Epithelial cell of proximal tubule (primary cell): ENCODE measurements around the gene TIMM17A. TPM values are rescaled to one million over a fixed set of nuclear protein-coding genes. Genes with fewer than 3 reads are reported as not detected.

Source experiments
- DNase-seq: peaks from one replicate; pipeline ENCODE4 v3.0.0-alpha.2; 2011; ENCODE audit warnings: low read depth
- H3K4me3 ChIP-seq: 2 replicates; pipeline ENCODE4 v1.5.1; 2011; ENCODE audit warnings: low read depth, mild to moderate bottlenecking, low read length
- total RNA-seq: library from RNA; depleted of rRNA; stranded (reverse); fragments of >200 nt; gene quantifications from 2 replicates; pipeline ENCODE4 v1.2.3, GENCODE V29; 2015
- TF ChIP-seq, protein P1 (sequence below): conservative IDR thresholded peaks from 2 replicates; pipeline ENCODE4 v1.5.1; 2012; ENCODE audit warnings: low read depth, mild to moderate bottlenecking, low read length

TIMM17A gene
- 59.6 and 81.5 TPM in 2 replicates for total RNA-seq

DNA sequence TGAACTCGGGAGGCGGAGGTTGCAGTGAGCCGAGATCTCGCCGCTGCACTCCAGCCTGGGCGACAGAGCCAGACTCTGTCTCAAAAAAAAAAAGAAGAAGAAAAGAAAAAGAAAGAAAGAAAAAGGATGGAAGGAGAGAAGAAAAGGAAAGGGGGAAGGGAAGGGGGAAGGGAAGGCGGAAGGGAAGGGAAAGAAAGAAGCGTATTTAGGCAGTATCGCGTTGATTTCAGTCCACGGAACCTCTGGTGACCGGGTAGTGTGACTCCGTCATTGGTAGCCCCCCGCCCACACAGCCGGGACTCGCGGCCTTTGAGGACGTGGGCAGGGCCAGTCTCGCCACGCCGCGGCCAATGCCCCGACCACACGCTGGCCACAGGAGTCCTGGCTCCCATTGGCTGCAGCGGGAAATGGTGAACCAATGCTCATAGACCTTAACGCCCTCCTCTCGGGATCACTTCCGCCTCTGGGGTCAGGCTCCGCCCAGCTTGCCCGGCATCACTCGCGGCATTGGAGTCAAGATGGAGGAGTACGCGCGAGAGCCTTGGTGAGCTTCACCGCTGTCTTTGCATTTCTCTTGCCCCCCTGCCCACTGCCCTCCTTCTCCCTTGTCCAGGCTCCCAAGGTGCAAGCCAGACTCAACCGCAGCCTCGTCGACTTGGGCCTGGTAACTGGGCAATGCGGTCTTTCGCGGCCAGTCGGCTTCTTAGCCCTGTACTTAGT, at the start of gene TIMM17A:
Gene TIMM17A (plus strand): TSS at position 495 of the 720 bp plus-strand sequence. CDS start 24 bp downstream, at position 519.
- DNase-seq = peak; percentile 74
- peak within 1 kb of the TSS; percentile 84 for H3K4me3 ChIP-seq
- TF ChIP-seq, protein P1, sequence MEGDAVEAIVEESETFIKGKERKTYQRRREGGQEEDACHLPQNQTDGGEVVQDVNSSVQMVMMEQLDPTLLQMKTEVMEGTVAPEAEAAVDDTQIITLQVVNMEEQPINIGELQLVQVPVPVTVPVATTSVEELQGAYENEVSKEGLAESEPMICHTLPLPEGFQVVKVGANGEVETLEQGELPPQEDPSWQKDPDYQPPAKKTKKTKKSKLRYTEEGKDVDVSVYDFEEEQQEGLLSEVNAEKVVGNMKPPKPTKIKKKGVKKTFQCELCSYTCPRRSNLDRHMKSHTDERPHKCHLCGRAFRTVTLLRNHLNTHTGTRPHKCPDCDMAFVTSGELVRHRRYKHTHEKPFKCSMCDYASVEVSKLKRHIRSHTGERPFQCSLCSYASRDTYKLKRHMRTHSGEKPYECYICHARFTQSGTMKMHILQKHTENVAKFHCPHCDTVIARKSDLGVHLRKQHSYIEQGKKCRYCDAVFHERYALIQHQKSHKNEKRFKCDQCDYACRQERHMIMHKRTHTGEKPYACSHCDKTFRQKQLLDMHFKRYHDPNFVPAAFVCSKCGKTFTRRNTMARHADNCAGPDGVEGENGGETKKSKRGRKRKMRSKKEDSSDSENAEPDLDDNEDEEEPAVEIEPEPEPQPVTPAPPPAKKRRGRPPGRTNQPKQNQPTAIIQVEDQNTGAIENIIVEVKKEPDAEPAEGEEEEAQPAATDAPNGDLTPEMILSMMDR = no peak

DNA sequence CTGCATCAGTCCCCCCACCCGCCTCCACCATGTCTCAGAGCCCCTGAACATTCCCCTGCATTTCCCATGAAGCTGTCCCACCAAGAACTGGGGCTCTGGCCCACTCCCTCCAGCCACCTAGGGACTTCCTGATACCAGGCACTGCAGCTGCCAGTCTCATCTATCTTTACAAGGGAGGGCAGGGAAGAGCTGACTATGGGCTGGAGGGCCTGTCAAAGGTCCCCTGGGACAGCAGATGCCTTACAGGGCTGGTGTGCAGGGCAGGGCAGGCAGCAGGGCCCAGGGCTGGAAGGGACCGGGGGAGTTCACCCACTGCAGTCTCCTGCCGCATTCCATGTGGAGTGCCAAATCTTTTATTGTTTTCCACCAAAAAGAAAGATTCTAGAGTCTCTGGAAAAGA, 49.0 kb upstream of the TIMM17A start:
- H3K4me3 ChIP-seq = no peak overlapping the region
- no peak for DNase-seq
- TF ChIP-seq, protein P1 = no peak

DNA sequence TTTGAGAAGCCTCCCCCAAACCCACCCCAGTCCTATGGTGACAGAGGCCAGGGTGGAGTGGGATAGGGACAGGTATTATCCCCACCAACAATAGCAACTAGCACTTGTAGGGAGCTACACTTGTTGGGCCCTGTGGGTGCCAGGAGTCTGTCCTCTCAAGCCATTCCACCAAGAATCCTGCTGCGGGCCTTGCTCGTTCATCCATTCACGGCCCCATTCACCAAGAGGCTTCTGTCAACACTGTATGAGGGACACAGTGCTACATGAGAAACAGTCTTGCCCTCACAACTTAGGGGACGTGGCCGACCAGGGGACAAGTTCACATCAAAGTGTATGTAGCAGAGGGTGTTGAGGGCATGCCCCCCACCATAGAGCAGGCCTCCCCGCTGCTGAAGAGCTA, 47.7 kb upstream of the TIMM17A start:
- no peak for DNase-seq
- TF ChIP-seq, protein P1 = no peak
- H3K4me3 ChIP-seq = no peak overlapping the region

DNA sequence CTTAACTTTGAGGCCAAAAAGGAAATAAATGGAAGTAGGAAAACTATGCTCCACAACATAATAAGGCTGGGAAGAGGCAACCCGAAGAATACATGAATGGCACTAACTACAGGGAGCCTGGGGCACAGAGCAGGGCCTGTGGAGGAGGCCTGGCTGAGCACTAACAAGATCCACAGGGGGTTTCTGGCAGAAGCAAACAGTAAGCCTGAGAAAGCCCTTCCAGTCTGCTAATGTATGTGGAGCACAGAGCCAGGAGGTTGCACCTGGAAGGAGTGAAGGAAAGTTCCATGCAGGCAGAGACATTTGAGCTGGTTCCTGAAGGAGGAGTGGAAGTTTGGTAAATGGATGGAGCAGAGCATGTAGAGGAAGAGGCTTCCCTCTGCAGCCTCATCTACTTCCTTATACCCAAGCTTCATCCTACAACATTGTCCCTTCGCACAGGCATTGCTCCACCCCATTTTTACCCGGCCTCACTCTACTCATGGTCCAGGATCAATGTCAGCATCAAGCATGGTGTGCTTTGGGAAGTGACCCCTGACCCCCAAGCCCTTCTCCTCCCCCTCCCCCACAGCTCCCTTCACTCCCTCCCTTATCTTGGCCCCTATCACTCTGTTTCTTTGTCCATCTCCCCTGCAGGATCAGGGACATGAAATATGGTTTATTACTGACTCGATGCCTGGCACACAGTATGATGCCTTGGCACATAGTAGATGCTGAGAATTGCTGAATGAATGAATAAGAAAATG, 43.3 kb upstream of the TIMM17A start:
- DNase-seq = no peak
- TF ChIP-seq, protein P1 = no peak

DNA sequence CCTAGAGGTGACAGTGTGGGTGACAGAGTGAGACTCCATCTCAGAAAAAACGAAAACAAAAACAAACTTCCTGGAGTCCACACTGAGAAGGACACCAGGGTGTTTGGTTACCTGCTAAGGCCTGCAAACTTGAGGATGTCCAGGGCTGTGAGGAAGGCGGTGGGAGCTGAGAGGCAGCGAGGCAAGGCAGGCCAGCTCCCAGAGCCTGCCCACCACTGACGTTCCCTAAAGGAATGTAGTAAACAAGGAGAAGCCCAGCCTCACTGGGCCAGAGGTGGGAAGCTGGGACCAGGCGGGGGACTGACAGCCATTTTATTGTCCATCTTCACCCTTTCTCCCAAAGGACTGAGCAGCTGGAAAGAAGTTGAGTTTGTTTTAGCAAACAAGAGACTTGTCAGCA, 42.5 kb upstream of the TIMM17A start:
- TF ChIP-seq, protein P1 = no peak
- no peak overlapping the region for H3K4me3 ChIP-seq
- no peak for DNase-seq

More for the DNA sequence above, 43.3 kb upstream of the TIMM17A start:
- H3K4me3 ChIP-seq = no peak overlapping the region

DNA sequence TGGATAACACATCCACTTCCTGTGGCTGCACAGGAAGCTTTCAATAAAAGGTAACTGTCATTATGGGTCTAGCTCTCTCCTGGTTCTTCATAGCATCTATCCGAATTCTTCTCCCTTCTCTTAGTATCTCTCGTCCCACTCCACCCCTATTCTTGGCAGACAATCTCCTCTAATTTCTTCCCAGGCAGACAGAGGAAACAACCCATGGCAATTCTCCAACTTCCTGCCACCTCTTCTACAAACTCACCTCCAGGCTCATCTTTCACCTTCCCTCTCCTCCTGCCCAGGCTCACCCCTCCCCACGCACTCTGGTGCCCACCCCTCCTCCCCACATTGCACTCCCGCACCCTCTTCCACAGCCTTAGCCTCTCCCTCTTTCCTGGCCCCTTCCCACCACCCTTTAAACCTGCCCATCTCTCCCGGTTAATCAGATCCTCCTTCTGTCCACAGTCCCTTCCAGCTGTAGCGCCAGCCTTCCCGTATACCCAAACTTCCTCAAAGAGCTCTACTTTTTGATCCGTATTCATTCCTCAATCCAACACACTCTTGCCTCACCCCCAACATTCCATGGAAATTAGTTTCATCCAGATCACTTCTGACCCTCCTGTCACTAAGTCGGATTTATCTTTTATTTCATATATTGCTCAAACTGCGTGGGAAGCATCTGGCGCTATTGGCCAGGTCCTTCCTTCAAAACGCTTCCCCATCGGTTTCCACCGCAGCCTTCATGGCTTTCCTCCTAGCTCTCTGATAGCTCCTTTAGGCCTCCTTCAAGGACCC, 40.7 kb upstream of the TIMM17A start:
- TF ChIP-seq, protein P1 = no peak
- no peak for DNase-seq
- no peak overlapping the region for H3K4me3 ChIP-seq
